Embryonic facial prominence (tissue), 1 donor: ENCODE data around the gene ID3.

Experiments
- DNase-seq: peaks from one replicate; pipeline ENCODE4 v3.0.0-alpha.2; 2016; ENCODE audit errors: extremely low spot score

The ID3 gene

DNA sequence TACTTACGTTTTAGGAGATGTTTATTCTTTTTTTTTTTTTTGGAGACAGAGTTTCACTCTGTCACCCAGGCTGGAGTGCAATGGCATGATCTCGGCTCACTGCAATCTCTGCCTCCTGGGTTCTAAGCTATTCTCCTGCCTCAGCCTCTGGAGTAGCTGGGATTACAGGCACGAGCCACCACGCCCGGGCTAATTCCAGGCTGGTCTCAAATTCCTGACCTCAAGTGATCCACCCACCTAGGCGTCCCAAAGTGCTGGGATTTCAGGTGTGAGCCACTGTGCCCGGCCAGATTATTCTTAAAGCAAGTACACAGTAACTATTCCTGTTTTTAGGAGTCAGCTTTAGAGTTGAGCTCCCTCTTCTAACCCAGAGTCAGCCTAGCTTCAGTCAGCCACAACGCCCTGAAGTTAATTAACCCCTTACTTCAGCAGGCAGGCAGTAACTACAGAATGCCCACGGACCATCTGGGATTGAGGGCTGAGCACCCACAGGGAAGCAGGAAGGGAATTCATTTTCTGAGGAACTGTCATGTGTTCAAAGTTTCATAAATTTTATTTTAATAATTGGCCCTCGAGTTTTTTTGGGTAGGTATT is 5.3 kb upstream of the ID3 start:
- no peak for DNase-seq

DNA sequence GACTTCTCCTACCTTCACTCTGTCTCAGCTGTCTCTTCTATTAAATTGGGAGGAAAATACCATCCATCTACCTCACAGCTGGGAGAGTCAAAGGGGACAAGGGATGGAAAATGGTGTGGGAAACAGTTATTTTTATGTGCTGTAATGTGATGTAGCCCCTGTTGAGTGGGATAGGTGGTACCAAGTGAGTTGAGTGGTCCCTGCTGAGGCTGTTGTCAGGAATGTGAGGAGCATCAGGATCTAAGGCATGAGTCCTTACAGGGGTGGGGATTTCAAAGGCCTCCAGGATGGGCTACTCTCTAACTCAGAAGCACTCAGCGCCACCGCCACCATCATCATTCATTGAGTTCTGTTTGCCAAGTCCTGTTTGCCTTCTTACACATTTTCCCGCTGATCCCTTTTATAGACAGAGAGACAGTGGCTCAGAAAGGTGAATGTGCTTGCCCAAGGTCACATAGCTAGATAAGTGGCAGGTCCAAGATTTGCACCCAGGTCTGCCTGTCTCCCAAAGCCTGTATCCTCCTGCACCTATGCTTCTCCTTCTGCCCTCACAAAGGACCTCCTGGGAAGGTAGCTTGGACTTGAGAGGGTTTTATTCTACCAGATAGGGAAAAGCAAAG is 4.6 kb upstream of the ID3 start:
- DNase-seq: no peak

GRCh38 chr1:23563003-23563402 is 3.7 kb upstream of the ID3 start:
- DNase-seq: no peak

DNA sequence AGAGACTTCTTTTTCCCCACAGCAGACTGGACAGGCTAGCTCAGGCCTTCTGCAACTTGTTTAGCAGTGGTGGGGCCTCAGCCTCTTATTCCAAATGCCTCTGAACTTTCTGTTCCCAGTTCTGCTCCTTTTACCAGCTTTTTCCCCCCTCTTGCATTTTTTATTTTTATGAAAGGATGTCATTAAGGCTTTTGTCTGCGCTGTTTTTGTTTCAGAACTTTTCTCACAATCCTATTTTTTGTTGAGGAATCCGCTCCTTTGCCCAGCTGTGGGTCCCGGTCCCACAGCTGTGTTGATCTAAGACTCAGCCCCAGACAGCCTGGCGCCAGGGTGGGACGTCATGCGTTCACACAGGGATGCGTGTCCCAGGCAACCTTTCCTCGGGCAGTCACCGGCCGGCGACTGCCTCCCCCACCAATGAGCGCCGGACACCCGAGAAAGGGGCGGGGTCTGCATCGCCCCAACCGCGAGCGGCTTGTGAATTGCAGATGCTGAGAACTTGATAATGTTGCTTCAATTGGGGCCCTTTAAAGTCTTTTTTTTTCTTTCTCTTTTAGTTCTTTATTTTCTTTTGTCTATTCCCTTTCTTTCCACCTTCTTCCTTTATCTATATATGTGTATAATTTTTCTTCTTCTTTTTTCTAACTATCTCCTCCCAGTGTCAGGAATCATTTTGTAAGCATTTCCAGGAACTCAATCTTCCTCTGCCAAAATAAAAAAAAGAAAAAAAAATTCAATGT is 3.0 kb upstream of the ID3 start:
- DNase-seq: peak; percentile 91

- DNase-seq: no peak
These were observed 2.5 kb upstream of the ID3 start for GRCh38 chr1:23561813-23562100.

GRCh38 chr1:23561076-23561812 is 1.9 kb upstream of the ID3 start:
- DNase-seq: no peak

DNA sequence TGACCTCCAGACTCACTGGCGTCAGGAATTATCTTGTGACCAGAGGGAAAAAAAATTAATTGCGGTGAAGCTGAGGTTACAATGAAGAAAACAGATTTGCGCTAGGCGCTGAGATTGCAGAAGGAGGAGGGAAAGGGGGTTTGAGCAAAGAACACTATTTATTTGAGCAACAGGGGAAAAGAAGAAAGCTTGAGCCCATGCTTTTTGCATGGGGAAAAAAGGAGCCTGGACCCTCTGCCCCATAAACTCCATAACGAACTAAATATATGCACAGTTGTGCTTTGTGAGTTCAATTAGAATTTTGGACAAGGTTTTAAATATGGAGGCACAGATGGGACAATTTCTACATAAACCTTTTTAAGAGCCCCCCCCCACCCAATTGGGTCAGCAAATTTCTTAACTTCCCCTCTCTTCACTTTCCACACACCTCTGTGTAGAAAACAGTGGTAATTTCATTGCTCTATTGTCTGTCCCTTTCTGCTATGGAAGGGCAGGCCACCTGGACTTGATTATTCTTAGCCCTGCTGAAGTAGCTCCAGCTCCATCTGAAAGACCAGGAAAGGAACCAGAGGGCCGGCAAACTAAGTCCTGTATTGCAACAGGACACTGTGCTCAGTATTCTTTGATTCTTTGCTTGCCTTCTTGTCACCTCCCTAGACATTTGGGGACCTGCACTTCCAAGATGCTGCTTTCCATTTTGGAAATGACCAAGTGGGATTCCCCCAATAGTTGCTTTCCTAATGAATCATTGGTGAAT is 862 bp upstream of the ID3 start:
- DNase-seq: no peak

DNA sequence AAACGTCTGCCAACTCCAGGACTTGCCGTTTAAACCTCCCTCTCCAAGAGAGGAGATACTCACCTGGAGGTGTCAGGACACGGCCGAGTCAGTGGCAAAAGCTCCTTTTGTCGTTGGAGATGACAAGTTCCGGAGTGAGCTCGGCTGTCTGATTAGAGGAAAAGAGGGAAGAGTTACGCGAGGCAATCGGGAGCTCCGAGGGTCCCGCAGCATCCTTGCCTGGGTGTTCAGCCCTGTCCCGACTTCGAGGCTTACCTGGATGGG is 497 bp downstream of the ID3 start:
- no peak for DNase-seq

GRCh38 chr1:23558140-23558871 is 995 bp downstream of the ID3 start:
- DNase-seq: no peak

DNA sequence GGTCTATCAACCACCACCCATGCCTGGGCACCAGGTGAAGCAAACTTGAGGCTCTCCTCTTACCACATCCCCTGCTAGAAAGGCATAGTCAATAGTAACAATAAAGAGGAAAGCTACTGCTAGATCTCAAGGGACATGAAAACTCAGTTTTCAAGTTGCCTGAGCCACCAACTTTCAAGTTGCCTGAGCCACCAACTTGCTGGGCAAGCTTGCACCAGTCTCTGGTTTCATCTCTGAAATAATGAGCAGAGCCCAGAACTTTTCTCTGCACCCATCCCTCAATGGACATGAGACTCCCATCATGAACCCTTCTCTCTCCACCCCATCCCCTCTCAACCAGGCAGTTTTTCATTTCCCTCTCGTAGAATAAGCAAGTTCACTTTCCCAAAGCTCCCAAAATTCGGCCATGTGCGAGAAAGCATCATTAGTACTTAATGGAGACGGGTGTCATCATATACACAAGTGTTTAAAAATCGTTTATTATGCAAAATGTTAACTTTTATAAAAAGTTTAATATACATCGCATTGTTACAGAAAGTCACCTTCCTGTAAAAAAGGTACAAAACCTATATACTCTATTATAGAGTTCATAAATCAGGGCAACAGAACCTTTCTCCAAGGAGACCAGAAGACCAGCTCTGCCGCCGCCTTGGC is 1.7 kb downstream of the ID3 start:
- no peak for DNase-seq

GRCh38 chr1:23556635-23557470 is 2.4 kb downstream of the ID3 start:
- no peak for DNase-seq

DNA sequence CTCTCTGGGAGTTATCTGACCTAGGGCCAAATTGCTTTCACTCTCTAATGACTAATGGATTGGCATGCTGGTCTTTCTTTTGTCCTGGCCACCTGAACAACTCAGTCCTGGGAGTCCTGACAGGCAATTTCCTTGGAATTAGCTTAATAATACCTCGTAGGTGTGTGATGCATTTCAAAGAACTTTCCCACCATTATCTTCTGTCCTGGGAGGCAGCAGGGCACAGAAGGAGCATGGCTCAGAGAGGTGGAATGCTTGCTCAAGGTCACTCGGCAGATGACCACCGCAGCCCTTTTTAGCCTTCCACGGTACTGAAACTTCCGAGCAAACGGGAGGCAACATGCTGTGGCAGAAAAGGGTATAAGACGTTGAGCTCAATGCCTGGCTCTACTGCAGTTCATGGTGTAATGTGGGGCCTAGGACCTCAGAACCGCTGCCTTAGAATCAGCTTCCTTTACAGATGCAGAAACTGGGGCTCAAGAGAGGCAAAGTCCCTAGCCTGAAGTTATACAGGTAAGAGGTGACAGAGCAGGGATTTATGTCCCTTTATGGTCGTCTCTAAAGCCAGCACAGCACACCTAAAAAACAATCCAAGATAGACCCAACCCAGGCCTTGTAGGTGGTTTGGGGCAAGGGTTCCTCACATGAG is 3.2 kb downstream of the ID3 start:
- no peak for DNase-seq

GRCh38 chr1:23555270-23555985 is 3.9 kb downstream of the ID3 start:
- DNase-seq: no peak

GRCh38 chr1:23554481-23555269 is 4.6 kb downstream of the ID3 start:
- peak; percentile 82 for DNase-seq

- DNase-seq: no peak
These were observed 5.2 kb downstream of the ID3 start for GRCh38 chr1:23554127-23554480.

GRCh38 chr1:23553231-23554126 is 5.8 kb downstream of the ID3 start:
- no peak for DNase-seq

DNA sequence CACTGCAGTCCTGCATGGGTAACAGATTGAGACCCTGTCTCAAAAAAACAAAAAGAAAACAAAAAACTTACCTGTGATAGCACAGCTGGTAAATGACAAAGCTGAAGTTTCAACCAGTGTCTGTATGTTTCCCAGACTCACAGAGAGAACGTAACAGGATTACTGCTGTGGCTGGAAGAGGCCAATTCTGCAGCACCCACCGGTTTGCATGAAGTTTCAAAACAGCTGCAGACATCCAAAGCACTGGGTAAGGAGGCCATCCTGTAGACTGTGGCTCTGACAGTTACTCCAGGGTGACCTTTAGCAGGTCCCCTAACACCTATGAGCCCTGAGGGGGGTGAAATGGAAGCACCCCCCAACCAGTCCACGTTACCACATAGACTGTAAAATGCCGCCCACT is 7.5 kb downstream of the ID3 start:
- DNase-seq: no peak
